AG09319 (cell line): ENCODE data around the gene MYBPC2.

Experiments
- DNase-seq: peaks from one replicate; pipeline ENCODE4 v3.0.0-alpha.2; 2010; ENCODE audit warnings: low read depth; ENCODE audit errors: extremely low read depth
- CTCF ChIP-seq: IDR thresholded peaks from 2 replicates; pipeline ENCODE4 v1.5.1; 2011; ENCODE audit warnings: low read depth, mild to moderate bottlenecking, inconsistent platforms, low read length, moderate library complexity

MYBPC2 gene

GRCh38 chr19:50489461-50490011, 56.8 kb downstream of the MYBPC2 start:
- no peak for TF ChIP-seq CTCF
- no peak for DNase-seq

GRCh38 chr19:50490411-50490811, 57.7 kb downstream of the MYBPC2 start:
- no peak for TF ChIP-seq CTCF

DNA sequence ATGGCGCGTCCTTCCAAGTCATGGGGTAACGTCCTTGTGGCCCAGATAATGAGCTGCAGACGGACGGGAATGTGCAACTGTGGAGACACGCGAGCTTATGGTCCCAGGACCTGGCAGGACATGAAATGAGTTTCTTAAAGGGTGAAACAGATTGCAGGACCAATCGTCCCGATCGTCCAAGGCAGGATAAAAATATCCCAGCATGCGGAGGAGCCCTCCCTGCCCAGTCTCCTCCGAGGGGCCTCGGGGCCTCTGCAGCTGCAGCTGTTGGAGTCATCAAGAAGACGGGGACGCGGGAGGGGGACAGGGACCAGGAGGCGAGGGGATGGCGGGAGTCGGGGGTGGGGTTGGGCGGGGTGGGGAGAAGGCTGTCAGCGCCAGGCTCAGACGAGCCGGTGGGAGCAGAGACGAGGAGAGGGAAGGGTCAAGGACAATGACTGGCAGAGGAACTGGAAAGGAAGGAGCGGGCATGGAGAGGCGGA, 58.3 kb downstream of the MYBPC2 start:
- DNase-seq = no peak
- no peak for TF ChIP-seq CTCF

More at GRCh38 chr19:50490411-50490811, 57.7 kb downstream of the MYBPC2 start:
- DNase-seq = no peak

GRCh38 chr19:50492303-50493052, 59.8 kb downstream of the MYBPC2 start:
- TF ChIP-seq CTCF = no peak
- no peak for DNase-seq

DNA sequence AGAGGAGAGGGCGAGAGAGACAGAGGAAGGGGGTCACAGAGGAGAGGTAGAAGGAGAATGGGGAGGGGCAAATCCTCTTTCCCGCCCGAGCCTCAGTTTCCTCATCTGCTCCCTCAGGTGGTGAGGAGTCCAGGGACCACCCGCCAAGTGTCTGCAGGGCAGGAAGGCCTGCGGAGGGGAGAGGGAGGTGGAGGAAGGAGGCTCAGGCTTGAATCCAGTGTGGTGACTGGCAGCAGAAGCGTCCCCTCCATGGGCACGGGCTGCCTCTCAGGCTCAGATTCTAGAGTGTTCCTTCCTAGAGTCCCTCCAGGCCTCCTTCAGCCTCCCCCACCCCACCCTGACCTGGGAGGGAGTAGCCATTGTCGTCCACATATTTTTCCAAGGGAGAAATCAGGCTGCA, 60.5 kb downstream of the MYBPC2 start:
- DNase-seq = no peak
- no peak for TF ChIP-seq CTCF

GRCh38 chr19:50494186-50495019, 61.7 kb downstream of the MYBPC2 start:
- no peak for DNase-seq
- no peak for TF ChIP-seq CTCF

DNA sequence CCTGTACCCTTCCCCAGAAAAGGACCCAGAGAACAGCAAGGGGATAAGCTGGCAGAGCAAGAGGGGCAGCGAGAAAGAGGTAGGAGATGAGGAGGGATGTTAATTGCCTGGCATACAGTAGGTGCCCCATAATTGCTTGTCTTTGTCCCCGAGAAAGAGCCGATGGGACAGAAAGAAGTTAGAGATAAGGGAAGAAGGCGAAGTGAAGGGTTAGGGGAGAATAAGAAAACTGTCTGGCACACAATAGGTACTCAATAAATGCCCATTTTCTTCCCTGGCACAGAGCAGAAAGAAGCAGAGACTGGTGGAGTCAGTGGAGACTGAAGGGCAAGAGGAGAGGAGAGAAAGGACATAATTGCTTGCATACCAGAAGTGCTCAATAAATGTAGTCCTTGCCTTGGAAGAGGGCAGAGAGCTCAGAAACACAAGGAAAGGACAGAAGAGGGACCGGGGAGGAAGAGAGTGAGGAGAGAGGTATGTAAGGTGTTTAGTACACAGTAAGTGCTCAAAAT, 62.4 kb downstream of the MYBPC2 start:
- DNase-seq = no peak
- TF ChIP-seq CTCF = no peak
